Measurements from ENCODE around the gene UNKL.

The UNKL gene

DNA sequence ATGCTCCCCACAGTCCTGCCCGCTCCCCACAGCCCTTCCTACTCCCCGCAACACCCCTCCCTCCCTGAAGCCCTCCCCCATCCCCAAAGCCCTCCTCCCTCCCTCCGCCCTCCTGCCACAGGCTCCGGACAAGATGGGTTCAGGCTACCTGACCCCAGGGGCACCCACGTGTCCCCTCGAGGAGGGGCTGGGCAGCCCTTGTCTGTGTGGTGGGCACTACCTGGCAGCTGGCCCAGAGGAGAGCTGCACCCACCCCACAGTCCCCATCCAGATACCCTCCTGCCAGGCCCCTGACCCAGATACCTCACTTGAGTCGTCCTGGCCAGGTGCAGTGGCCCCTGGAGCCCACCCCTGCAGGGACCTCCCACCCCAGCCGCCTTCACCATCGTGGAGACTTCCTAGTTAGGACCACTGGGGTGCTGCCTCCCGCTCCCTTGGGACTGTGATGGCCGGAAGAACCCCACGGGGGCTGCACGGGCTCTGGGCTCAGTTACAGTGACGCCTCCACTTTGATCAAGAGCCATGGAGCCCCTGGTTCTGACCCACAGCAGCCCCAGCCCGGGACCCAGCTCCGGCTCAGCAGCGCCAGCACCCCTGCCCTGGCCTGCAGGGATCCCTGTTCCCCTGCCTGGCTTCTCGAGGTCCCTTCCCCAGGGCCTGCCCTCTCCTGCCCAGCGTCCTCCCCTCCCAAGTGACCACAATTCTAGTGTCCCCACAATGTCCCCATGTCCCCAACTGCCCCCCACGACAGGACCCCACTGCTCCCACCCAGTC, 17.2 kb upstream of the UNKL start:
- DNase-seq (ENCODE audit: low spot score) = no peak

DNA sequence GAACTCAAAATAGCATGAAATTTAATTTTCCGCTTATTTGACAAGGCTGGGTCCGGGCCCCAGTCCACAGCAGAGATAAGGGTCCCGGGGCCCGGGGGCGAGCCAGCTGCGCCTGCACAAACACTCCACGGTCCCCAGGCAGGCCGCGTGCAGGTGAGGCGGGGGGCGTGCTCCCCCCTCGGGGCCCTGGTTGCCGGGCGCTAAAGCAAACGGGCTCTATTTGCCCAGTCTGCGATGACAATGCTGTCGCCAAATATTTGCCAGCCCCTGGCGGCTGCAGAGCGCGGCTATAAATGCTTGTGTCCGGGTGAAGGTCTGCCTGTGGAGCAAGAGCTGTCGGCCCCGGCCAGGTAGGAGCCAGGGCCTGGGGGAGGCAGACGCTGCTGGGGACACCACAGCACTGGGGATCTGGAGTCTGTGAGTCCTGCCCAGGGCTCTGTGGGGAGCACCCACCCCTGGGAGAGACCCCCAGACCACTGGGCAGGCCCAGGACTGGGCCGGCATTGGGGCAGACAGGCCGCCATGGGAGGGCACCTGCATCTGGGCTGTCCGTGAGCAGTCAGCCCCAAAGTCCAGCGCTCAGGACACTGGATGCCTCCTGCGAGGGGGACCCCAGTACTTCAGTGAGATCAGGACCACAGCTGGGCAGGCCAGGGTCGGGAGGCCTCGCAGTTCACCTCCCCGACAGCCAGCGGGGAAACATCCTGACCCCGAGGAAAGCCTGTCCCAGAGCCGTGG, 16.4 kb upstream of the UNKL start, which contains the start of gene PERCC1:
TSS of gene PERCC1 (plus strand) at position 320 of the 738 bp plus-strand sequence. CDS start 1,516 bp downstream, outside the sequence.
- DNase-seq (ENCODE audit: low spot score) = no peak

DNA sequence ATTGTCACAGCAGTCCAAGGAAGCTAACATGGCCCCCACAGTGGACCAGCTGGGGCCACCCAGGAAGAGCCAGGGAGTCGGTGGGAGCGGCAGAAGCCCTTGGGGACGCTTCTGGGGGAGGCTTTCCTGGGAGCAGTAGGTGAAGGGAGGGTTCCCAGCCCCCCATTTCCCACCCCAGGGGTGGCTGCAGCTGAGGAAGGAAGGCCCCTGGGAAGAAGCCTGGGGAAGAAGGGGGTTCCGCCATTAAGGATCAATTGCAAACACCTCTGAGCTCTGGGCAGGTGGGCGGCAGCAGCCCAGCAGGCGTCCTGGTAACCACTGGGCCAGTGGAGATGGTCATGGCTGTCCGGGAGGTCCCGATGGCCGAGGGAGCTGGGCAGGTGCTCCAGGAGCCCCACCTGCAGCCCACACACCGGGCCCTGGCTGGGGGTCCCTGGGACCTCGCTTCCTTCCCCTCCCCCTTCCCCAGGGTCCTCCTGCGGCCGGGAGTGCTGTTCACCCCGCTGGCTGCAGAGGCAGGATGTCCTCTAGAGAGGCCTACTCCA, 15.8 kb upstream of the UNKL start:
- no peak for DNase-seq (ENCODE audit: low spot score)

DNA sequence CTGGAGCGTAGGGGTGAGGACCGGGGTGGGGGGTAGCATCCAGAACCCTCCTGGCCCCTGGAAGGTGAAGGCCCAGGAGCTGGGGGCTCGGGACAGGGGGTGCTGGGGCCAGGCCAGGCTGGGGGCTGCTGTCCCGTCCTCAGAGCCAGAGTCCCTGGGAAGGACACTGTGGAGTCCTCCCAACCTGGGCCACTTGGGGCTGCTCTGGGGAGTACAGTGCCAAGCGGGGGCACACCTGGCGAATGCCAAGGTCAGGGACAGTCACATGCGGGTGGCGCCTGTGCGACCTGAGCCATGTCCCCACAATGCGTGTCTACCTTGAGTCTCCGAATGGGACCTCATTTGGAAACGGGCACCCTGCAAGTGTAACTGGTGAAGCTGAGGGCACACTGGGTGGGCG, 15.1 kb upstream of the UNKL start:
- DNase-seq (ENCODE audit: low spot score) = no peak

DNA sequence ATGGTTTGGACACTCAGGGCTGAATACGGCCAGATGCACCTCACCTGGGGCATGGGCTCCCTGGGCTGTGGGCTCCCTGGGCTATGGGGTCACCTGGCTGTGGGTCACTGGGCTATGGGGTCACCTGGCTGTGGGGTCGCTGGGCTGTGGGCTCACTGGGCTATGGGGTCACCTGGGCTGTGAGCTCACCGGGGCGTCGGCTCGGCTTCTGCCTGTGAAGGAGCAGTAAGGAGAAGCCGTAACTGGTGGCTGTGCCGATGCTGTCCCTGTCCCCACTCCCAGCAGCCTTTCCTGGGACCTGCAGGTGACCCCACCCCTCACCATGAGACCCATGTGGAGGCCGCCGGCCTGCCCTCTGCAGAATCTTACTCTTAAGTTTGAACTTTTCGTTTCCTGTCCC, 14.5 kb upstream of the UNKL start:
- no peak for DNase-seq (ENCODE audit: low spot score)

DNA sequence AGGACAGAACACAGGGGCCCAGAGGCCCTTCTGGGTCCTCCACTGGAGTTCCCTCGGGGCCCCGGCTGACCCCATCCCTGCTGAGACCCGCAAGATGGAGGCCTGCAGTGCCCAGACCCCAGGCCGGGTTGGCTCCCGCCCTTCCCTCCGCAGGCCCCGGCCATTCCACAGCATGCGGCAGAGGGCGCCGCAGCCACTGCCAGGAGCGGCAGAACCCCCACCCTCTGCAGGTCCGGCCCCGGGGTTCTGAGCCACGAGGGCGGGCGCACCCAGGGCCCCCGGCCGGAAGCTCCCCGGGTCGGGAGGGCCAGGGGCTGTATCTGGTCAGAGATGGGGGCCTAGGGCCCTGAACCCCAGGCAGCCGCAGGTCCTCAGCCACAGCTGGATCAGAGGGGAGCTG, 14.0 kb upstream of the UNKL start:
- DNase-seq (ENCODE audit: low spot score) = peak; percentile 79

DNA sequence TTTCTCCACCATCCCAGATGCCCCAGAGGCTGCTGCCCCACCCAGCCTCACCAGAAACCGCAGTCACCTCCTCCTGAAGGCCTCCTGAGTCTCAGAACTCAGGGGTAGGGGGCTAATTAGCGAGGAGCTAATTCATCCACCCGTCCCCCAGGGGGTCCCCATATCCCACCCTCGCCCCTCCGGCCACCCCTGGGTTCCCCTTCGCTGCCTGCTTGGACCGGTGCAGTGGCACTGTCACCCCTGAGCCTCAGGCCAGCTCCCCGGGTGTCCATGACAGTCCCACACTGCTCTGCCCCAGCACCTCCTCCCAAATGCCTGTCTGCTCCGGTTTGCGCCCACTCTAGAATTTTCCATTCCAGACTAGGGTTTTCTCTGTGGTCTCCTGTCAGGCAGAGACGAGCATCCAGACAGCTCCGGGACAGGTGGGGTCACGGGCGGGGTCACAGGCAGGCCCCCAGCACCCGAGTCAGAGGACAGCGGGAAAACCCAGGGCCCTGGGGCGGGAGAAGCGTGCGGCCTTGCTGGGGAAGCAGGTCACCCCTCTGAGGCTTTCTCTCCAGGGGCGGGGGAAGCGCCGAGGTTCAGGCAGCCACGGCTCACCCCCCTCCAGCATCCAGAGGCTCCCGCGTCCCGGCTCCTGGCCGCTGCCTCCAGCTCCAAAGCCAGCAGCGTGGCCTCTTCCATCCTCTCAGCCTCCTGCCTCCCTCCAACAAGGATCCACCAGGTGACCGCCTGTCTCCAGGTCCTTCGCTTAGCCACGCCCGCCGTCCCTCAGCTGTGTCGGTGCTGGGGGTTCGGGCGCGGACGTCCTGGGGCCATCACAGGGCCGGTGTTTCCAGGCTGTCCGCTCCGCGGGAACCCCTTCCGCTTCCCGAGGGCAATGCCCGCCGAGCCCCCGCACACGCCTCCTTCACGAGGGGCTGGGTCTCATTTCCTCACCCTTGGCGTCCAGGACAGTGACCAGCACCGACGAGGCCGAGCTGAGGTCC, 13.3 kb upstream of the UNKL start:
- no peak for DNase-seq (ENCODE audit: low spot score)

DNA sequence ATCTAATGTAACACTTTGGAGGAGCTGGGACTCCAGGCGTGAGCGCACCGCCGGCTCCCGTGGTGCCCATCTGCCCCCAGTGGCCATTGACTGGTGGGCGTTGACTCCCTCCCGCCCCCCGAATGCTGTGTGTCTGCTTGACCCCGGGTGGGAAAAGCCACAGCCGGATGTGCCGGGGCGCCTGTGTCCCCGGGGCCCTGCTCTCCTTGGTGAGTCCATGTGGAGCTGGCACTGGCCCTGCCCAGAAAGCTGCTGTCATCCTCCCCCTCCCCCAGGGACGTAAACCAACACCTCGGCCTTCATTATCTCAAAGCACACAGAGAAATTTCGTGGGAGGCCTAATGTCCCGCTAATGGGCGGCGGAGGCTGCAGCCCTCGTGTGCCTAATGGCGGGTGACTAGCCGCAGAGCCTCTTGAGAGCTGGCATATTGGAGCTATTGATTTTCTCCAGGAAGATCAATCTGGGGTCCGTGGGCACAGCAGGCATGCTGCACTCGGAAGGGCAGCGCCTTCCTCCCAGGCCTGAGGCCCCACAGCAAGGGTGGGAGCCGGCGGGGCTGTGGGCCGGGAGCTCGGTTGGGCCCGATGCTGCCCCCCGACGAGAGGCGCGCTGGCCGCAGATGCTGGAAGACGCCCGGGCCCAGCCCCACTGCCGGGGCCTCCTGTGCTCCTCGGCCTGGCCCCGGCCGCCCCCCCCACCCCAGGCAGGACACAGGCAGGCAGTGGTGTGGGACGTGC, 12.4 kb upstream of the UNKL start:
- no peak for DNase-seq (ENCODE audit: low spot score)

DNA sequence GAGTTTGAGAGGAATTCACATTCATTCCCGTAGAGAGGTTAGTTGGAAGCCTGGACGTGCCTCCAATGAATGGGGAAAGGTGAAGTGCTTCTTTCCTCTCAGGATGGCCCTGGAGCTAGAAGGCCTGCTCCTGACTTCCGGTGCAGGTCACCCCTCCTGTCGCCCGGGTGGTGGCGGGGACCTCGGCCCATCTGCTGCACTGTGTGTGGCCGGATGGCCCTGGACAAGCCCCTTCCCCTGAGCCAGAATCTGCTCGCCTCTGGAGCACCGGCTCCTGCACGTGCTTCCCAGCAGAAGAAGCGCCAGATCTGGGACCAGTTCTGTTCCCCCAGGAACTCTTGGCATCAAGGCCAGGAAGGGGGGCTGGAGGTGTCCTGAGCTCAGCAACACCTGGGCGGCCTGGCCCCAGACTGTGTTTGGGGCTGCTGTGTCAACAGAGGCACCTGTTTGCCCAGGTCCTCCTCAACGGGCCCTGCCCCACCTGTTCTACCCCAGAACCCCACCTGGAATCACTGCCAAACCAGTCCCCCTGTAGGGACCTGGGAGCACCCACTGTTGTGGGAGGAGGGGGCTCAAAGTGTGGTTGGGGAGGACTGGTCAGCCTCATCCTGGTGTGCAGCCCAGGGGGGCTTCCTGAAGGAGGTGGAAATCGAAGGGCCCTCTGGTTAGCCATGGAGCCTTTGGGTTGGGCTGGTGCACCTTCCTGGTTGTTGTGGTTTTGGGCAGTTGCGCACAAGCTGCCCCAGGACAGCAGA, 11.3 kb upstream of the UNKL start:
- DNase-seq (ENCODE audit: low spot score) = no peak

DNA sequence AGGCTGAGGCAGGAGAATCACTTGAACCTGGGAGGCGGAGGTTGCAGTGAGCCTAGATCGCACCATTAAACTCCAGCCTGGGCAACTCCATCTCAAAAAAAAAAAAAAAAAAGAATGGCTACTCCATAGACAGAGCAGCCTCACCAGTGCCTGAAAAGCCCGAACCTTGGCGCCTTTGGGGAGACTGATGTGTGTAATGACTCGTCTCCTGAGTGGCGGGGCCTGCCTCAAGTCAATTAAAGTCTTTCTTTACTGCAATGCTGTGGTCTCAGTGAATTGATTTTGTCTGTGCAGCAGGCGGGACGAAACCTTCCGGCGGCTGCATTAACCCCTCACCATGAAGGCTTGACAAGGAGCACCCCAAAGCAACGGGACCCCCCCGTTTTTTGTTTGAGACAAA, 9.5 kb upstream of the UNKL start:
- no peak for DNase-seq (ENCODE audit: low spot score)

DNA sequence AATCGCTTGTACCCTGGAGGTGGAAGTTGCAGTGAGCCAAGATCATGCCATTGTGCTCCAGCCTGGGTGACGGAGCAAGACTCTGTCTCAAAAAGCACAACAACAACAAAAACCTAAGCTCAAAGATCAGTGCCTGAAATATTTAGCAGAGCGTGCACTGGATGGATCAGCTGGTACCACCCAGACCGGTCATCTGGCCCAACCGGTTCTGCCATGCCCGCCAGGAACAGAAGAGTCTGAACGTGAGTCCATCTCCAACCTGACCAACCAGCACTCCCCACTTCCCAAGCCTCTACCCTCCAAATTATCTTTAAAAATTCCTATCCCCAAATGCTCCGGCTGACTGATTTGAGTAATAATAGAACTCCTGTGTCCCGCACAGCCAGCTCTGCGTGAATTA, 7.6 kb upstream of the UNKL start:
- no peak for DNase-seq (ENCODE audit: low spot score)

DNA sequence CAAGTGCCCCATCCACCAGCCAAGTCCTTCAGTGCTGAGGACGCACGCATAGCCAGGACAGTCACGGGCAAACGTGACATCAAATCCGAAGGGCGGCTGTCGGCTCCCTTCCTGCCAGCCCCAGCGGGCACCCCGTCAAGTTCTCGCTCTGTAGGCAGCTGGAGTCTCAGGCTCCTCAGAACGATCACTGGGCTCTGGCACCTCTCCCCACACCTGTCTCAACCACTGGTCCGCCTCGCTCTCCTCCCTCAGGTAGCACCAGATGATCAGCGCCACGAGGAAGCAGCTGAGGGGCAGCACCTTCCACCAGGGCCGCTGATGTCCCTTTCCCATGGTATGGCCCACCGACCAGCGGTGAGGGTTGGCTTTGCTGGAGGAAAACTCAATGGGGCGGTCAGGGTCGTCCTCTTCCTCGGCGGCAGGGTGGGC, 5.6 kb upstream of the UNKL start:
- DNase-seq (ENCODE audit: low spot score) = no peak

DNA sequence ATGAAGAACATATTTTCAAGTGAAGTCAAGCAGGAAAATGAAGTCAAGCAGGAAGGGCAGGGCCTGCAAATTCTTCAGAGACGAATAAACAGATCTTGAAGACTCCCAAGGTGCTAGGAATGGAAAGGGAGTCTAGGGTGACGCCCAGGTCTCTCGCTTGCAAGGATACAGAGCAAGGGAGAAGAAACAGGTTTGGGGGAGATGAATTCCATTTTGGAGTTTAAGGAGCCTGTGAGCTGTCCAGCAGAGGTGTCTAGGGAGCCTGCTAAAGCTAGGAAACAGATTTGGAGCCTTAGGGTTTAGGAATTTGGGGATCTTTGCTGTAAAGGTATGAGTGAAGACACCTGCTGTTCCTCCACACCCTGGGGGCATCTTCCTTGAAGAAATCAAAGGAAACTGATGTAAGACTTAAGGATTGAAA, 2.0 kb upstream of the UNKL start:
- DNase-seq (ENCODE audit: low spot score) = no peak

DNA sequence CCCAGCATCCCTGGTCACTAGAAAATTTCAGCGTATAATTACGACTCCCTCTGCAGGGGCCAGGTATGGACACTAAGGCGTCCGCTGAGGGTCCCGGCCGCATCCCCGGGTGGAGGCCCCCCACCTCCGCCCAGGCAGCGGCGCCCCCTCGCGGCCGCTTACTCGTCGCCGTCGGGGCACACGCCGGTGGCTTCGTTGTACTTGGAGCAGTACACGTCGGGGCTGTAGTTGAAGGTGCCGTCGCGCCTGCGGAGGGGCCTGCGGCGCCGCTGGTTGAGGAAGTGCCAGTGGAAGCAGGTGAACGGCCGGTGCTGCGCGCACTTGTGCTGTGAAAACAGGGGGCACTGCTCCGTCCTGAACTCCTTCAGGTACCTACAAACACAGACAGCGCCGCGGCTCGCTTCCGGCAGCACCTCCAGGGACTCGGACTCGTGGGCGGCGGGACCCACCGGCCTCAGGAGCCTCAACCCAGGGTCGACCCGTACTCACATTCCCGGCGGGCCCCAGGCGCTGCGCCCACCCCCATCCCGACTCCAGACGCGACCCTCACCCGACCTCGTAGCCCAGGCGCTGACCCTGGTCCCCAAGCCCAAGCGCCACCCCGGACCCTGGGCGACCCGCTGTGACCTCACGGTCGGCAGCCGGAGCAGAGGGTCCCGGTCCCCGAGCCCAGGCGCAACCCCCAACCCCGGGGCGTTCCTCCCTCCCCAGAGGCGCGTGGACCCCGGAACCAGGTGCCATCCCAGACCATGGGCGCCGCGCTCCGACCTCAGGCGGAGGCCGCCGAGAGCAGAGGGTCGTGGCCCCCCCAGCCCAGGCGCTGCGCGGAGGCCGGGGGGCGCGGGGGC, 596 bp downstream of the UNKL start:
- DNase-seq (ENCODE audit: low spot score) = peak; percentile 77

DNA sequence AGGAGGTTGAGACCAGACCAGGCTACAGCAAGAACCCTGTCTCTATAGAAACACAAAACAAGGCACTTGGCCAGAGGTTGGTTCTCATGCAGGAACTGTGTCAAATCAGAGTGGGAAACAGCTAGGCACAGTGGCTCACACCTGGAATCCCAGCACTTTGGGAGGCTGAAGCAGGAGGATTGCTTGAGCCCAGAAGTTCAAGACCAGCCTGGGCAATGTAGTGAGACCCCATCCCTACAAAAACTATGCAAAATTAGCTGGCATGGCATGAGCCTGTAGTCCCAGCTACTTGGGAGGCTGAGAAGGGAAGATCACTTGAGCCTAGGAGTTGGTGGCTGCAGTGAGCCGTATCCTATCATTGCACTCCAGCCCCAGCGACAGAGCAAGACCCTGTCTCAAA, 1.7 kb downstream of the UNKL start:
- no peak for DNase-seq (ENCODE audit: low spot score)

DNA sequence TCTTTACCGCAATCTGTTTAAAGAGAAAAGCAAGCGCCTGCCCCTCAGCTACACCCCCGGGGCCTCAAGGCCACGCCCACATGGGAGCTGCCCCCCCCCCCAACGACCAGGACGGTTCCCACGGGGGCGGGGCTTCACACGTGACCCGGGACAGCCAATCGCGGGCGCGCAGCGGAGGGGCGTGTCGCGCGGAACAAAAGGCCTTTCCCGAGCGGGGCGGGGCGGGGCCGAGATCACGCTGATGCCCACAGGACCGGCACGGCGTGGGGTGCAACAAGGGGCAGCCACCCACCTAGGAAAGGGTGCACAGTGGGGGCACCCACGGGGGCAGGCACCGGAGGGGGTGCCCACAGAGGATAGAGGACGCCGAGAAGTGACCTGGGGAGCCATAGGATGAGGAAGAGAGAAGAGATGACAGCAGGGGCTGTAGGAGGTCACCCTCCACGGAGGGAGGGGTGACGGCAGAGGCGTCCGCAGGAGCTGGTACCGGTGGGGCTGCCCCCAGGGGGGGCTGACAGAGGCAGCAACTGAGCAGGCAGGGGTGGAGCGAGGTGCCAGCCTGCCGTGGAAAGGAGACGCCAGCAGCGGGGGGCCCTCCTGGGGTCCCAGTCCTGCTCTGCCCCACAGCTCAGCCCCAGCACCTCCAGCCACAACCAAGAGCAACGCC, 6.2 kb downstream of the UNKL start:
- peak; percentile 99 for DNase-seq (ENCODE audit: low spot score)

DNA sequence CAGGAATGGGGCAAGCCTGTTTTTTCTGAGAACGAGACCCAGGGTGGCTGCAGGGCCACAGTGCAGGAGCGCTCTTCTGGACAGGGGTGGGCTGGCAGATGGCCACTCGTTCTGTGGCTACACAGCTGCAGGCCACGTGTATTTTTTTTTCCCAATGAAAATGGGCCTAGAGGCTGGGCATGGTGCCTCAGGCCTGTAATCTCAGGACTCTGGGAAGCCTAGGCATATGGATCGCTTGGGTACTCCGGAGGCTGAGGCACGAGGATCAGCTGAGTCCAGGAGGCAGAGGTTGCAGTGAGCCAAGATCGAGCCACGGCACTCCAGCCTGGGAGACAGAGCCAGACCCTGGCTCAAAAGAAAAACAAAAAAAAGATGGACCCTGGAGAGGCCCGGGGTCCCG, 6.8 kb downstream of the UNKL start:
- peak; percentile 65 for DNase-seq (ENCODE audit: low spot score)

DNA sequence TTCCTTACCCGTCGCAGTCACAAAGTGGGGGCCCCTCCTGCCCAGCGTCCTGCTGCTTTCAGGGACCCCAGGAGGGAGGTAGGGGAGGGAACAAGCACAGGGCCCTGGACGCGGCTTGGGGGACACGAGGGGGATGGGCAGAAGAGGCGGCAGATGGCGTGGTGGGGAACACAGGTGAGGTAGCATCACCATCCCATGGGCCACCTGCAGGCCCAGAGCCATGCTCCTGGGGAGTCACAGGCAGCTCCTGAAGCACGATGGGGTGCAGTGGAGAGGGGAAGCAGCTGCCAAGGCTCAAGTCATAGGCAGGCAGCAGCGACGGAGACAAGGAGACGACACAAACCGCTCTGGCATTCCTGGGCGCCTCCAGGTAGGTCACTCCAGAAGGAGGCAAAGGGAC, 10.8 kb downstream of the UNKL start:
- no peak for DNase-seq (ENCODE audit: low spot score)

DNA sequence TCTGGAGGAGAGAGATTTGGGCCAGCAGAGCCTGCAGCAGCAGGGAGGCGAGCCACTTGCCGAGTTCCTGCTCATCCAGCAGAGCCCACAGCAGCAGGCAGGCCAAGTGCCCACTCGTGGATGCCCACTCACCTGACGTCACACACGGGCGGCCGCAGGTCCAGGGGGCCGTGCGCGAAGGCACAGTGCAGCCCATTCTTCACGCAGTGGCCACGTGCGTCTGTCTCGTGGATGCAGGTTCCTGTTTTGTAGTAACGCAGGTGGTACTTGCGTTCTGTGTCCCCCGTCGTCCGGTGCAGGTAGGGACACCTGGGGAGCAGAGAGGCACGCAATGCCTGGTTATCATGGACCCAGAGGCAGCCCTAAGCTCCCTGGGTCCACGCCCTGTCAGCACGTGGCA, 11.5 kb downstream of the UNKL start:
- DNase-seq (ENCODE audit: low spot score) = no peak
